ENCODE results near the gene PCGF1. TPM values are rescaled to one million over a fixed set of nuclear protein-coding genes. Genes with fewer than 3 reads are reported as not detected.

The PCGF1 gene
- total and polyA plus RNA-seq, 4 donors = 3.3 to 12.5 (median 10.9) TPM

GRCh38 chr2:74513605-74514367 is 6.3 kb upstream of the PCGF1 start:
- Histone ChIP-seq H3K9ac (ENCODE audit: low read depth in 1 of 2, low read length in 2 of 2) (no peak overlapping the region), H3K27ac (ENCODE audit: low read depth in 1 of 2, low read length in 2 of 2) (no peak overlapping the region), H3K36me3 (ENCODE audit: control insufficient read depth in 4 of 4, insufficient read depth in 3 of 4, low read depth in 1 of 4, low read length in 3 of 4) (no peaks in the 10 kb centered on the region), H3K27me3 (ENCODE audit: control insufficient read depth in 4 of 4, insufficient read depth in 4 of 4, low read length in 3 of 4) (peaks cover 11 to 31% (median 13%) of the 10 kb centered on the region in 4 donors), H3K4me3 (ENCODE audit: low read depth in 1 of 3, low read length in 3 of 3) (no peak overlapping the region), H3K9me3 (ENCODE audit: control insufficient read depth in 4 of 4, low read length in 3 of 4) (no peaks in the 10 kb centered on the region), H3K4me1 (ENCODE audit: control insufficient read depth in 4 of 4, insufficient read depth in 4 of 4, low read length in 3 of 4) (peaks cover 9 to 19% (median 13%) of the 10 kb centered on the region in 4 donors)
- no peak for TF ChIP-seq GABPA (IDR thresholded peaks at IDR 0.05 in 1 of 2, conservative IDR thresholded peaks at IDR 0.05 in 1 of 2)
- no peak for TF ChIP-seq ATF3 (IDR thresholded peaks at IDR 0.05)
- TF ChIP-seq NR2F2 (IDR thresholded peaks at IDR 0.05) = no peak
- TF ChIP-seq ZBTB33 (IDR thresholded peaks at IDR 0.05) = no peak
- TF ChIP-seq SP1 (IDR thresholded peaks at IDR 0.05) = no peak
- TF ChIP-seq RXRA (IDR thresholded peaks at IDR 0.05) = no peak
- TF ChIP-seq CTCF (IDR thresholded peaks at IDR 0.05; ENCODE audit: low read depth, low read length, missing input control) = no peak
- TF ChIP-seq HNF4A (conservative IDR thresholded peaks at IDR 0.05) = no peak
- no peak for TF ChIP-seq FOXA2 (IDR thresholded peaks at IDR 0.05)
- TF ChIP-seq JUND (IDR thresholded peaks at IDR 0.05) = no peak
- TF ChIP-seq YY1 (IDR thresholded peaks at IDR 0.05) = no peak
- TF ChIP-seq EGR1 (IDR thresholded peaks at IDR 0.05; ENCODE audit: low read depth in 2 of 2) = no peak
- no peak for TF ChIP-seq RAD21 (IDR thresholded peaks at IDR 0.05)
- TF ChIP-seq TAF1 (conservative IDR thresholded peaks at IDR 0.05) = no peak
- WGBS = 7% methylated on average over 52 of the region's 52 CpGs
- no peak for DNase-seq (ENCODE audit: low spot score)

GRCh38 chr2:74512744-74513604 is 5.5 kb upstream of the PCGF1 start:
- Histone ChIP-seq H3K27me3 (ENCODE audit: control insufficient read depth in 4 of 4, insufficient read depth in 4 of 4, low read length in 3 of 4) (peaks cover 11 to 28% (median 13%) of the 10 kb centered on the region in 4 donors), H3K4me1 (ENCODE audit: control insufficient read depth in 4 of 4, insufficient read depth in 4 of 4, low read length in 3 of 4) (peaks cover 9 to 23% (median 17%) of the 10 kb centered on the region in 4 donors), H3K9me3 (ENCODE audit: control insufficient read depth in 4 of 4, low read length in 3 of 4) (no peaks in the 10 kb centered on the region), H3K27ac (ENCODE audit: low read depth in 1 of 2, low read length in 2 of 2) (no peak overlapping the region), H3K4me3 (ENCODE audit: low read depth in 1 of 3, low read length in 3 of 3) (no peak overlapping the region), H3K36me3 (ENCODE audit: control insufficient read depth in 4 of 4, insufficient read depth in 3 of 4, low read depth in 1 of 4, low read length in 3 of 4) (no peaks in the 10 kb centered on the region), H3K9ac (ENCODE audit: low read depth in 1 of 2, low read length in 2 of 2) (no peak overlapping the region)
- no peak for TF ChIP-seq FOXA2 (IDR thresholded peaks at IDR 0.05)
- no peak for TF ChIP-seq TAF1 (conservative IDR thresholded peaks at IDR 0.05)
- TF ChIP-seq RAD21 (IDR thresholded peaks at IDR 0.05) = no peak
- TF ChIP-seq HNF4G (IDR thresholded peaks at IDR 0.05) = no peak
- TF ChIP-seq CTCF (IDR thresholded peaks at IDR 0.05; ENCODE audit: low read depth, low read length, missing input control) = no peak
- no peak for TF ChIP-seq EGR1 (IDR thresholded peaks at IDR 0.05; ENCODE audit: low read depth in 2 of 2)
- TF ChIP-seq HNF4A (conservative IDR thresholded peaks at IDR 0.05) = no peak
- no peak for TF ChIP-seq MAX (IDR thresholded peaks at IDR 0.05)
- no peak for TF ChIP-seq ATF3 (IDR thresholded peaks at IDR 0.05)
- TF ChIP-seq FOXA1 (IDR thresholded peaks at IDR 0.05) = no peak
- no peak for TF ChIP-seq REST (IDR thresholded peaks at IDR 0.05)
- no peak for DNase-seq (ENCODE audit: low spot score)
- 10% methylated on average over 36 of the region's 36 CpGs for WGBS
